Loucy (cell line): ENCODE measurements around the gene PXMP4.

Experiments used
- H2AFZ ChIP-seq: fragments of 200-600 bp; sonication (generic); 2 replicates; pipeline ENCODE4 v1.6.0; 2016; ENCODE audit warnings: antibody characterized with exemption, mild to moderate bottlenecking, low read length, moderate library complexity
- H3F3A ChIP-seq: fragments of 200-600 bp; 2 replicates; pipeline ENCODE4 v1.6.0; 2016; ENCODE audit warnings: antibody characterized with exemption, low read depth, mild to moderate bottlenecking
- H3K27me3 ChIP-seq: fragments of 200-600 bp; sonication (generic); 2 replicates; pipeline ENCODE4 v1.6.1; 2014; ENCODE audit warnings: low read length, mild to moderate bottlenecking; ENCODE audit not compliant: insufficient read depth, poor library complexity, severe bottlenecking
- H3K36me3 ChIP-seq: fragments of 200-600 bp; sonication (generic); 2 replicates; pipeline ENCODE4 v1.6.1; 2016; ENCODE audit warnings: low read length; ENCODE audit not compliant: insufficient read depth
- H3K4me1 ChIP-seq: fragments of 200-600 bp; sonication (generic); 2 replicates; pipeline ENCODE4 v1.5.1; 2014; ENCODE audit warnings: low read length, mild to moderate bottlenecking; ENCODE audit not compliant: insufficient read depth, poor library complexity, severe bottlenecking
- H3K4me2 ChIP-seq: fragments of 200-600 bp; sonication (generic); 2 replicates; pipeline ENCODE4 v1.6.0; 2014; ENCODE audit warnings: antibody characterized with exemption, low read length, low read depth, mild to moderate bottlenecking; ENCODE audit not compliant: poor library complexity, severe bottlenecking
- H3K4me3 ChIP-seq: fragments of 200-600 bp; sonication (generic); 2 replicates; pipeline ENCODE4 v1.5.1; 2014; ENCODE audit warnings: low read length, mild to moderate bottlenecking, mixed read lengths; ENCODE audit not compliant: poor library complexity, severe bottlenecking
- H3K79me2 ChIP-seq: fragments of 200-600 bp; sonication (generic); 2 replicates; pipeline ENCODE4 v1.6.1; 2014; ENCODE audit warnings: low read length; ENCODE audit not compliant: insufficient read depth
- H3K9ac ChIP-seq: fragments of 200-600 bp; sonication (generic); 2 replicates; pipeline ENCODE4 v1.6.0; 2014; ENCODE audit warnings: mild to moderate bottlenecking, low read depth, low read length, moderate library complexity; ENCODE audit not compliant: poor library complexity, severe bottlenecking
- H3K9me2 ChIP-seq: fragments of 200-600 bp; sonication (generic); replicated peaks from 2 replicates; pipeline ENCODE4 v1.6.1; 2016; ENCODE audit warnings: low read depth, low read length, mixed read lengths
- H3K9me3 ChIP-seq: fragments of 200-600 bp; sonication (generic); 2 replicates; pipeline ENCODE4 v1.6.1; 2014; ENCODE audit warnings: mild to moderate bottlenecking, antibody characterized with exemption, low read length, low read depth; ENCODE audit not compliant: insufficient read depth
- H4K20me1 ChIP-seq: fragments of 200-600 bp; sonication (generic); 2 replicates; pipeline ENCODE4 v1.6.0; 2014; ENCODE audit warnings: antibody characterized with exemption, low read length, mild to moderate bottlenecking; ENCODE audit not compliant: insufficient read depth, poor library complexity, severe bottlenecking
- EZH2phosphoT487 ChIP-seq: fragments of 200-600 bp; IDR thresholded peaks from 2 replicates; pipeline ENCODE4 v1.6.1; 2018; ENCODE audit warnings: antibody characterized with exemption, mild to moderate bottlenecking, moderate library complexity, borderline replicate concordance
- TF ChIP-seq, protein P1 (sequence below): fragments of 200-600 bp; sonication (generic); conservative IDR thresholded peaks from 2 replicates; pipeline ENCODE4 v1.5.1; 2014; ENCODE audit warnings: mild to moderate bottlenecking, antibody characterized with exemption, low read length

Gene PXMP4

DNA sequence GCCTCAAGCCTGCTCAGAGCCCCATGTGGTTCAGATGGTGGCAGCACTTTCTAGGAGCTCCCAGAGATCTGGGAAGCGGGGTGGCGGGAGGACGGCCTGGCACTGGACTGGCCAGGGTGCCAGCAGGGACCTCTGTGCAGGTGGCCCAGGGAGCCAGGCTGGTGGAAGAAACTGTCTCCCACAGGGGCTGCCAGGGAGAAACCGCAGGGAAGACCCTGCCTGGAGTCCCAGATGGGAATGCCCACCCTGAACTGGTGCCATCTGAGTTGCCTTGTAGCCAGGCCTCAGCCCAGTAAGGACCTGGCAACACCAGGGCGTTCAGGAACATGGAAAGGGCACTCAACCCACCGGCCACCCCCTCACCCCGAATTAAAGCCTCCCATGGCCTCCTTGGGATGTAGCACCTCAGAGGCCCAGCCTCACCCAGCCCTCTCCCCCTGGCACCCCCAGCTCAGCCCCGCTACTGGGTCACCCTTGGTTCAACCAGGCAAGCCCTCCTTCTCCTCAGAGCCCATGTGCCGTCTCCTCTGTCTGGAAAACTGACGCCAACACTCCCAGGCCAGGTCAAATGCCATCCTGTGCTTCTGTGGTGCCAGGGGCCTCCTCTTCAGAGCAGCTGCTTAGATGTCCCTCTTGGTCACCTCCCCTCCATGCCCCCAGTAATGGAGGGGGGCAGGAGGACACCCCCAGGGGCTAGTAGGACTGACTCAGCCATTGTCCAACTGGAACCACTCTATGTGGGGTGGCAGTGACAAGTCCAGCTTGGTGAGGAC lies 63.9 kb downstream of the PXMP4 start:
- no peaks in the 10 kb centered on the region for H3K9me2 ChIP-seq
- no peaks in the 10 kb centered on the region for H3K4me1 ChIP-seq
- H3K79me2 ChIP-seq = no peaks in the 10 kb centered on the region
- no peaks in the 10 kb centered on the region for H4K20me1 ChIP-seq
- H3F3A ChIP-seq = no peaks in the 10 kb centered on the region
- TF ChIP-seq, protein P1, sequence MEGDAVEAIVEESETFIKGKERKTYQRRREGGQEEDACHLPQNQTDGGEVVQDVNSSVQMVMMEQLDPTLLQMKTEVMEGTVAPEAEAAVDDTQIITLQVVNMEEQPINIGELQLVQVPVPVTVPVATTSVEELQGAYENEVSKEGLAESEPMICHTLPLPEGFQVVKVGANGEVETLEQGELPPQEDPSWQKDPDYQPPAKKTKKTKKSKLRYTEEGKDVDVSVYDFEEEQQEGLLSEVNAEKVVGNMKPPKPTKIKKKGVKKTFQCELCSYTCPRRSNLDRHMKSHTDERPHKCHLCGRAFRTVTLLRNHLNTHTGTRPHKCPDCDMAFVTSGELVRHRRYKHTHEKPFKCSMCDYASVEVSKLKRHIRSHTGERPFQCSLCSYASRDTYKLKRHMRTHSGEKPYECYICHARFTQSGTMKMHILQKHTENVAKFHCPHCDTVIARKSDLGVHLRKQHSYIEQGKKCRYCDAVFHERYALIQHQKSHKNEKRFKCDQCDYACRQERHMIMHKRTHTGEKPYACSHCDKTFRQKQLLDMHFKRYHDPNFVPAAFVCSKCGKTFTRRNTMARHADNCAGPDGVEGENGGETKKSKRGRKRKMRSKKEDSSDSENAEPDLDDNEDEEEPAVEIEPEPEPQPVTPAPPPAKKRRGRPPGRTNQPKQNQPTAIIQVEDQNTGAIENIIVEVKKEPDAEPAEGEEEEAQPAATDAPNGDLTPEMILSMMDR = no peak
- no peak for TF ChIP-seq EZH2phosphoT487
- no peak overlapping the region for H3K9ac ChIP-seq
- no peak overlapping the region for H2AFZ ChIP-seq
- no peaks in the 10 kb centered on the region for H3K9me3 ChIP-seq
- no peak overlapping the region for H3K4me3 ChIP-seq
- H3K36me3 ChIP-seq = no peaks in the 10 kb centered on the region
- H3K4me2 ChIP-seq = no peak overlapping the region
- no peaks in the 10 kb centered on the region for H3K27me3 ChIP-seq

DNA sequence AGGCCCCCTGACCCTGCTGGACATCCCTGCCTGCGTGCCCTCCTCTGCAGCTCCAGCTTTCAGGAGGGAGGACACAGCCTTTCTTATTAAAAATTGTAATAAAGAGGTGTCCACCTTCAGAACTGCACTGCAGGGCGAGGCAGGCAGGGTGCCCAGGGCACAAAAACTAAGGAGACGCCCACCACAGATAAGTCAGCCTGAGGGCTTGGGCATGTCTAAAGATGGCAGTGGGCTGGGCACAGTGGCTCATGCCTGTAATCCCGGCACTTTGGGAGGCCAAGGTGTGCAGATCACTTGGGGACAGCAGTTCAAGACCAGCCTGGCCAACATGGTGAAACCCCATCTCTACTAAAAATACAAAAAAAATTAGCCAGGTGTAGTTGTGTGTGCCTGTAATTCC lies 64.9 kb downstream of the PXMP4 start:
- H3K36me3 ChIP-seq = no peaks in the 10 kb centered on the region
- H3K9me3 ChIP-seq = no peaks in the 10 kb centered on the region
- no peak overlapping the region for H3K4me2 ChIP-seq
- H2AFZ ChIP-seq = no peak overlapping the region
- H3K79me2 ChIP-seq = no peaks in the 10 kb centered on the region
- no peaks in the 10 kb centered on the region for H3K27me3 ChIP-seq
- H4K20me1 ChIP-seq = no peaks in the 10 kb centered on the region
- H3F3A ChIP-seq = no peaks in the 10 kb centered on the region
- TF ChIP-seq EZH2phosphoT487 = no peak
- TF ChIP-seq, protein P1 = no peak
- no peak overlapping the region for H3K9ac ChIP-seq
- no peak overlapping the region for H3K4me3 ChIP-seq
- no peaks in the 10 kb centered on the region for H3K4me1 ChIP-seq
- no peaks in the 10 kb centered on the region for H3K9me2 ChIP-seq

DNA sequence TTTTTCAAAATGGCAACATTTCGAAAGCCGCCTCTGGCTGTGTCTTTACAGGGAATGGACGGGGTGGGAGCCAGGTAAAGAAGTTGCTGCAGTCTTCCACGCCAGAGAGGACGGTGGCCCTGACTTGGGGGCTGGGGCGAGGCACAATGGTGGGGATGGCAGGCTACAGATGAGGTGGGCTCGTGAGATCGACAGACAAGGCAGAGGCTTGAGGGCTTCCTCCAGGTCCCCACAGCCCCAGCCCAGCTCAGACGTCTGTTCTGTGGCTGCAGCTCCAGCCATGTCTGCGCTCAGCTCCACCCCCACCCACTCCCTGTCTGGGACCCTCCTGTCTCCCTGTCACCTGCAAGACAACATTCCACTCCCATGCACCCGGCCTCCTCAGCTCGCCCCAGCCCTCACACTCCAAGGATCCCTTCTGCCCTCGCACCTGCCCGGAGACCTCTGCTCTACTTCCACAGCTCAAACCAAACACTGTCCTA lies 65.4 kb downstream of the PXMP4 start:
- Histone ChIP-seq H3K36me3 (no peaks in the 10 kb centered on the region), H3K9me3 (no peaks in the 10 kb centered on the region), H3K79me2 (no peaks in the 10 kb centered on the region), H3F3A (no peaks in the 10 kb centered on the region), H3K4me1 (no peaks in the 10 kb centered on the region), H3K9ac (no peak overlapping the region), H3K4me2 (no peak overlapping the region), H4K20me1 (no peaks in the 10 kb centered on the region), H3K27me3 (no peaks in the 10 kb centered on the region), H3K9me2 (no peaks in the 10 kb centered on the region), H2AFZ (no peak overlapping the region), H3K4me3 (no peak overlapping the region)
- TF ChIP-seq, protein P1 = no peak
- no peak for TF ChIP-seq EZH2phosphoT487
